ENCODE measurements around the gene FAM110A.
"Not testable (repeated sequence)": the region's sequence is repeated elsewhere in the genome, so short reads cannot be mapped to it uniquely, and the experiment has no call there.

The FAM110A gene

GRCh38 chr20:873875-874607 is 40.5 kb downstream of the FAM110A start:
- no peak for DNase-seq (ENCODE audit: low read depth)

- DNase-seq (ENCODE audit: low read depth): no peak
Measured at GRCh38 chr20:875115-875514, 41.6 kb downstream of the FAM110A start.

- DNase-seq (ENCODE audit: low read depth): no peak
Measured at GRCh38 chr20:877814-878213, 44.3 kb downstream of the FAM110A start.

GRCh38 chr20:878511-879307 is 45.2 kb downstream of the FAM110A start:
- DNase-seq (ENCODE audit: low read depth): no peak

- DNase-seq (ENCODE audit: low read depth): no peak
Measured at GRCh38 chr20:879626-880025, 46.1 kb downstream of the FAM110A start.

- peak; percentile 11 for DNase-seq (ENCODE audit: low read depth)
Measured at GRCh38 chr20:881051-881782, 47.7 kb downstream of the FAM110A start.

GRCh38 chr20:881783-882144 is 48.2 kb downstream of the FAM110A start:
- DNase-seq (ENCODE audit: low read depth): no peak

GRCh38 chr20:884983-885952 is 51.8 kb downstream of the FAM110A start:
- peak; percentile 10 for DNase-seq (ENCODE audit: low read depth)

- DNase-seq (ENCODE audit: low read depth): no peak
Measured at GRCh38 chr20:887137-887536, 53.6 kb downstream of the FAM110A start.

GRCh38 chr20:888057-888456 is 54.5 kb downstream of the FAM110A start:
- DNase-seq (ENCODE audit: low read depth): no peak

- DNase-seq (ENCODE audit: low read depth): no peak
Measured at GRCh38 chr20:889106-889505, 55.6 kb downstream of the FAM110A start.

- no peak for DNase-seq (ENCODE audit: low read depth)
Measured at GRCh38 chr20:889932-890463, 56.5 kb downstream of the FAM110A start.

- DNase-seq (ENCODE audit: low read depth): no peak
Measured at GRCh38 chr20:890666-891057, 57.1 kb downstream of the FAM110A start.

GRCh38 chr20:891058-891705 is 57.7 kb downstream of the FAM110A start:
- DNase-seq (ENCODE audit: low read depth): no peak

- no peak for DNase-seq (ENCODE audit: low read depth)
Measured at GRCh38 chr20:891706-892080, 58.2 kb downstream of the FAM110A start.

- DNase-seq (ENCODE audit: low read depth): not testable (repeated sequence)
Measured at GRCh38 chr20:892371-892770, 58.9 kb downstream of the FAM110A start.

All from GM04504 (cell line).